CD1c-positive myeloid dendritic cell (primary cell): Measurements from ENCODE around the gene ZHX3.

Experiments
- DNase-seq: peaks from one replicate; pipeline ENCODE4 v3.0.0-alpha.2; 2016; ENCODE audit errors: extremely low spot score

Gene ZHX3

GRCh38 chr20:41352666-41353065, 35.1 kb upstream of the ZHX3 start:
- no peak for DNase-seq

GRCh38 chr20:41352106-41352505, 34.6 kb upstream of the ZHX3 start:
- DNase-seq, result no peak

GRCh38 chr20:41350408-41350962, 33.0 kb upstream of the ZHX3 start:
- no peak for DNase-seq

- no peak for DNase-seq
These were observed 32.4 kb upstream of the ZHX3 start for GRCh38 chr20:41349943-41350342.

GRCh38 chr20:41349266-41349665, 31.7 kb upstream of the ZHX3 start:
- DNase-seq, result no peak

GRCh38 chr20:41348430-41349172, 31.1 kb upstream of the ZHX3 start:
- no peak for DNase-seq

GRCh38 chr20:41347523-41348429, 30.2 kb upstream of the ZHX3 start:
- no peak for DNase-seq

GRCh38 chr20:41345729-41346067, 28.2 kb upstream of the ZHX3 start:
- no peak for DNase-seq

GRCh38 chr20:41344938-41345728, 27.6 kb upstream of the ZHX3 start:
- no peak for DNase-seq

GRCh38 chr20:41344477-41344876, 26.9 kb upstream of the ZHX3 start:
- no peak for DNase-seq

- DNase-seq, result no peak
These were observed 25.2 kb upstream of the ZHX3 start for GRCh38 chr20:41342474-41343464.

GRCh38 chr20:41340327-41341055, 23.0 kb upstream of the ZHX3 start, which contains the start of gene LPIN3:
Gene LPIN3 (plus strand): TSS chr20:41340821. CDS start chr20:41345804, 4,983 bp downstream.
- peak; percentile 91 for DNase-seq

- DNase-seq, result peak; percentile 79
These were observed 22.4 kb upstream of the ZHX3 start for GRCh38 chr20:41339957-41340326.

GRCh38 chr20:41336711-41337492, 19.4 kb upstream of the ZHX3 start:
- DNase-seq, result no peak

GRCh38 chr20:41335591-41335990, 18.1 kb upstream of the ZHX3 start:
- no peak for DNase-seq

GRCh38 chr20:41334443-41335421, 17.2 kb upstream of the ZHX3 start:
- no peak for DNase-seq

GRCh38 chr20:41334036-41334435, 16.5 kb upstream of the ZHX3 start:
- DNase-seq, result no peak

GRCh38 chr20:41331731-41332130, 14.2 kb upstream of the ZHX3 start:
- DNase-seq, result no peak
